Cortex of kidney (tissue), 1 donor: ENCODE results near the gene NPAS2.

Experiments
- DNase-seq: peaks from one replicate; lab custom pipeline; 2025; lab: John Stamatoyannopoulos, UW

Gene NPAS2

DNA sequence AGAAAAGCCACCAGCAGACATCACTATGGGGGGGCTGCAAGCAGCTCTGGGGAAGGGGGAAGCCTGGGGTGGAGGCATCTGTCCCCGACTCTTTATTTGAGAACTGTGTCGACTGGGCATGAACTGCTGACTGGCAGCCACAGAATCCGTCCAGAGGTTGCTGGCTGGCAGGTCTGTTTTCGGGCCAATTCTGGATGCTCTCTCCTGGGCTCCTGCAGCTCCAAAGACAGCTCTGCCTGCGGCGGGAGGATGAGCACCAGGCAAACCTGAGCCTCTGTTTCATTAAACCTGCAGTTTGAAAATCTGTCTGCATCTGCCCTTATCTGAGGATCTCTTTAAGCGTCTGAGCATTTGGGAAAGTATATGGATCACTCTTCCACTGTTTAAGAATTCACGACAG, 147.8 kb downstream of the NPAS2 start:
- no peak for DNase-seq

DNA sequence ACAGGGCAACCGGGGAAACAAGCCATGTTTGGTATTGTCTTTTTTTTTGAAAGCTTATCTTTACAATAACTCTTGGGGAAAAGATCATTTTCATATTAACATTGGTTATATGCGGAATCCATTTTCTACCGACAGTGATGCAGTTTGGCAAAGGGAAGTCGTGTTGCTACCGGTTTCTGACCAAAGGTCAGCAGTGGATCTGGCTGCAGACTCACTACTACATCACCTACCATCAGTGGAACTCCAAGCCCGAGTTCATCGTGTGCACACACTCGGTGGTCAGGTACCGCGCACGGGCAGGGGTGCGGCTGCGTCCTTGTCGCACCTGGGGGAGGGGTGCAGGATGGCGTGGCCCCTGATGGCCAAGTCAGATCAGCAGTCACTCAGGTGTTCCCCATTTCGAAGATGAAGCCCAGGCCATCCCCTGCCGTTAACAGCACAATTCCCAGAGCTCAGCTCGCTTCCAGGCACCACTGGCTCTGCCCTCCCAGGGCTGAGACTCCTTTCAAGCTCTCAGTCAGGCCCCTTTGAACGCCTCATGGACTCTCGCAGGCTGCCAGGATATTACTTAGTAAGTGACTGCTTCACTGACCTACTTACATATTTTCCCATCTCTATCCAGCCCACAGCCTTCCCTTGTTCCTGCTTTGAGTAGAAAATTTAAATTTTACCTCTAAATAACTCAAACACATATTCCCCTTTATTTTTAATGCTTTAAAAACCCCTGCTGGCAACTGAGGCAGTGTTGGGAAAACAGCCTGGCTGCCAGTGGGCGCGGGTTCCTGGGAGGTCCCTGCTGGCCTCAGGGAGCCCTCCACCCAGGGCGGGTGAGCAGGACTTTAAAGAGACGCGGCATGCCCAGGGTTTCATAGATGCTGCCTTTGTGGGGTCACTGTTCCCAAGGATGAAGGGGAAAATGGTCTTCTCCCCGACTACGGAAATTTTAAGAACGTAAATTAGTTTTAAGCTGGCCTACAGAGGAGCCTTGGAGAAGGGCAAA, 148.5 kb downstream of the NPAS2 start:
- DNase-seq: no peak

DNA sequence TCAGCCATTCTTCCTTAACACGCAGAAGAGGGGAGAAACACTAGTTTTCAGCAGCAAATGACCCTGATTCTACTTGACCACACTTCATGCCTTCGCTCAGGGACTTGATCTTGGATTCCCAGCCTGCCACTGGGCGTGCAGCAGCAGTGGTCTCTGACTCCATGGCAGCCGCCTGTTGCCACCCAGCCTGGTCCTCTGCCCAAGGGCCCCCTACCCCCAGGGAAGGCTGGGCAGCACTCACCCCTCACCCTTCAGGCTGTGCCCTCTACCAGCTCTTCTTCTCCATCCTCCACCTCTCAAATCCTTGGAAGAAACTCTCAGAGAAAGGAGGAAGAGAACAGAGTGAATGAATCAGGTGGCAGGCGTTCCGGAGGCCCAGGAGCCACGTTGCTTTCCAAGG, 150.1 kb downstream of the NPAS2 start:
- no peak for DNase-seq

DNA sequence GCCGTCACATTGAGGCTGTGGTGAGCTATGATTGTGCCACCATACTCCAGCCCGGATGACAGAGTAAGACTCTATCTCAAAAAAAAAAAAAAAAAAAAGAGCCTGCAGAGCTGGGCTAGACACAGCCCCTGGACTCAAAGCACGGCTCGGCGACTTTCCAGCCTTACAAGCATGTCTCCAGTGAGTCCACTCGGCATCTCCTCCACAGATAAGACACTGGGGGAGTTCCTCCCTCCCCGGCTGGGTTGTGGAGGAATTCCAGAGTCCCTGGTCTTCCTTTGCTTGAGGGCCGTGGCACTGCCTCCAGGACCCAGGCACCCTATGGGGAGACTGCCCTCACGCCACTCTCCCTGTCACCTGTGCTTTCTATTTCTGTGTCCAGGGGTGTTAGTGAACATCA, 151.3 kb downstream of the NPAS2 start:
- no peak for DNase-seq

DNA sequence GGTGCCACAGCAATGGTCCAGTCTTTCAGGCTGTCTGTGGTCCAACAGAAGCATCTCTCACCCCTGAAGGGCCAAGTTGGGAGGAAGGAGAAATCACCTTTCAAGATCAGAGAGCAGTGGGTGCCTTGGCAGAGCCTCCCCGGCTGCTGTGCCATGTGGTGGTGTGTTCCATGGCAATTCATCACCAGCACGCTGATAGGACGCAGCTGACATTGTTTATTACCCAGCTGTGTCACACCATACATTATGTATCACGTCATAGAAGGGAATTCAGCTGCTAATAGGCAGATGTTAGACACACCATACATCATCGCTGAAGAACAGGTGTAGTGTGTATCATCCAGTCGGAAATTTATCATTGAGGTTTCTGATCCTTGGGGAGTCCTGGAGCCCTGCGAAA, 152.5 kb downstream of the NPAS2 start:
- DNase-seq: no peak

DNA sequence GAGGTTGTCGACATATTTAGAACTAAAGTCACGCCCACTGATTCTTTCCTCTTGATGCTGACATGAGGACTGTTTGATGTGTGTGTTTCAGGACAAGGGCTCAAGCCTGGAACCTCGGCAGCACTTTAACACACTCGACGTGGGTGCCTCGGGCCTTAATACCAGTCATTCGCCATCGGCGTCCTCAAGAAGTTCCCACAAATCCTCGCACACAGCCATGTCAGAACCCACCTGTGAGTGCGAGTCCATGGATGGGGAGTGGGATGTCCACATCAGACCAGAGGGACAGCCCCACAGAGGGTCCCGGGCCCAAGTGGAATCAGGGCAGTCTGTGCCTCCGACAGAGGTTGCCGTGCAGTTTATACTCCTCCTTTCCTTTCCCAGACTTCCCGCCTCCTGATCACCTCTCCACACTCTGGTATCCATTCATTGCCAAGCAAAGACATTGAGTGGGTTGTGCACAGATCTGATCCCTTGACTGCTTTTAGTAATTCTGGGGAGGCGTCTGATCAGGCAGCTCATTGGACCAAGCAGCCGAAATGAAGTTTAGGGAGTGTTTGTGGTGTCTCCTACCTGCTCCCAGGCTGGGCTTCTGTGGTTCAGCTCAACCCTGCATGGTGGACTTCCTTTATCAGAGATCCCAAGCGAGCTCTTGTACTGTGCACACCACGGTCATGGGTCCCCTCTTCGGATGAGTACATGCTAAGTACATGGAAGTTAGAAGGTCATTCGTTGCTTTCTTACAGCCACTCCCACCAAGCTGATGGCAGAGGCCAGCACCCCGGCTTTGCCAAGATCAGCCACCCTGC, 155.0 kb downstream of the NPAS2 start:
- no peak for DNase-seq

DNA sequence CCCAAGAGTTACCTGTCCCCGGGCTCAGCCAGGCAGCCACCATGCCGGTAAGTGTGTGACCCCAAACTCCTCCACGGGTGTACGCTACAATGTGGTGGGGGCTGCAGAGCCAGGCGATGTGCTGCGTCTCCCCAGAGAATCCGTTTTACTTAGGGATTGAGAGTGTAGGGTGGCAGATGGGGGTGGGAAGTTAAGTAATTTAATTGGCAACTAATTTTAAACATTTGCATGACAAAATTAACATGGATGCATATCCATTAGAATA, 155.5 kb downstream of the NPAS2 start:
- DNase-seq: no peak

DNA sequence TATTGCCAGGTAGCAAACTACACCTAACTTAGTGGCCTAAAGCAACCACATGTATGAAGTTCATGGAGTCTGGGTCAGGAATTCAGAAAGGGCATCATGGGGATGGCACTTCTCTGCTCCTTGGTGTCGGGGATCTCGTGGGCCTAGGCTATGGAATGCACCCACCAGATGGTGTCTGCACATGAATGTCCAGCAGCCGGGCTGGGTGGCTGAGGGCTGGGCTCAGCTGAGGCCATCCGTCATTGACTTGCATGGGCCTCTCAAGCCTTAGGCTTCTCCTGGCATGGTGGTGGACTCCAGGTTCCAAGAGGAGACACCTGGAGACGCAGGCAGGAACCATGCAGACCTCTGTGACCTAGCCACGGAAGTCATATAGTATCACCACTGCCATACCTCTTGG, 156.1 kb downstream of the NPAS2 start:
- no peak for DNase-seq

DNA sequence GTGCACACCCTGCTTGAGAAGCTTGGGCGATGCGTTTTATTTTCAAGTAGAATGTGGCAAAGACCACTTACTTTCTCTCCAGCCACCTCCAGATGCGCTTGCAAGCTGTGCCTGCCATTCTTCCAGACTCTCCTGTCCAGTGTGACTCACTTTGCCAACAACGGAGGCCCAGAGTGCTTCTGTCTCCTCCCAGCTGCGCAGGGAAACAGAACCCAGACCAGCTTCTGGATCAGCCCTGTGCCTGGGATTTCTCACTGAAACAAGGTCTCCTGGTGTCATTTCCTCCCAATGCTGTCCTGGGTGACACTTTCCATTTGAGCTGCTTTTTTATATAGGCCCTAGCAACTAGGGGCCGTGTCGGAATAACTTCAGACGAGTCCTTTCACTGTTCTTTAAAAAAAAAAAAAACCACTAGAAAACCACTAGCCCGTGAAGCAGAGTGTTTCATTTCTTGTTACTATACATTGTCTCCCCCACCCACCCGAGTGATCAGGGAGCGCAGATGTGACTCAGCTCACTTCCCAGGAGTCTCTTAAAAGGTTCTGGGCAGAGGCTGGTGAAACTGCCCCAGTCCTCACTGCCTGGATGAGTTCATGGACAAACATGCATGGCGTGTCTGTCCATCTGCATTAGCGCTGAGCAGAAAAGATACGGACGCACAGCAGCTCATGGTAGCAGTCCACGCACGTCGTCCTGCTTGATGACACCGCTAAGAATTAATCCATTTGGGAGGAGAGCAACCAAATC, 156.9 kb downstream of the NPAS2 start:
- no peak for DNase-seq

DNA sequence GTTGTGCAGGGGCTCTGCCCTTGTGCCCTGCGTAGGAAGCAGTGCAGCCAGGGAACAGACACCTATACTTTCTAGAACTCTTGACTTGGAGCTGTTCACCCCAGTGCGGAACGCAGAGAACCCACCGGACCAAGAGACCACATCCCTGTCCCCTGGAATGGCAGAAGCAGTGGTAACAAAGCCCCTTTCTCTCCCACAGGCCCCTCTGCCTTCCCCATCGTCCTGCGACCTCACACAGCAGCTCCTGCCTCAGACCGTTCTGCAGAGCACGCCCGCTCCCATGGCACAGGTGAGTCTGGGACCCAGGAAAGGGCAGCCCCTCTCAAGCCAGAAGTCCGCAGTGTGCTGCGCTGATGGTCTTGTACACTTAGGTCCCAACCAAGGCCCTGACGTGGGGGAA, 157.6 kb downstream of the NPAS2 start:
- DNase-seq: no peak

DNA sequence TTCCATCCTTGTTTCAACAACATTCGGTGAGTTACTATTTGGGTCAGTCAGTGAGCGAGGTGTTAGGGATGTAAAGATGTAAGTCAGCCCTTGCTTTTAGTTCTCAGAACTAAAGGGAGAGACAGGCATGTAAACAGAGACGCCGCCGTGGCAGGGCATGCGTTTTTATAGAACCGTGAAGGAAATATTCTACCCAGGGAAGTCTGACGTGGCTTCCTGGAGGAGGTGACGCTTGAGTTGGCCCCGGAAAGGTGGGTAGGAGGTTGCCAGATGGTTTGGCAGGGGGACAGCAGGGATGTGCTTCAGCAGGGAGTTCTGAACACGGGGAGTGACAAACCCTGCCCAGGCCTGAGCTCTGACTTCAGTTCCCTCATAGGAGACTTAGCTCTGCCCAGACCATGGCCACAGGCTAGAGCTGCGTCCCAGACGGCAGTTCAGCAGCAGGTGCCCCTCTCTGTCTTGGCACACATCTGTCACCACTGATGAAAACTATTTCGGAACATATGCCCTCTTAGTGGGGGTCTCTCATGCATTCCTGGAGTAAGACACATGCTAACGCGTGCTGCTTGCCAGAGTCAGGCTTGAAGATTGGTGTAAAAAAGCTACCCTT, 158.7 kb downstream of the NPAS2 start:
- no peak for DNase-seq

DNA sequence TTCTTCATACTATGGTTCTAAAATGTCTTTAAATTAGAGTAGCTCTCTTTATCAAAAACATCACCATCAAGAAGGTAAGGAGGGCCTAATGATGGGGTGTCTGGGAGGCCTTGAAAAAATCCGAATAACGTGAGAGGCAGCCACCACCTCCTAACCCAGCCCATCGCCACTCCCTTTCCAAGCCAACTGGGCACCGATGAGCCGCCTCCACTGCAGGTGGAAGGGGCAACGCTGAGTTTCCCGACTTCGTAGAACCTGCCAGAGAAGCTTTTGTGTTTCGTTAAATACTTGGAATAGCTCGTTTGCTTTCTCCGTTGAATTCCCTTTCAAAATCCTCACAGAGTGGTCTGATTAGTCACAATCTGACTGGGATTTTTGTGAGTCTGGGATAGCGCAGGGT, 160.1 kb downstream of the NPAS2 start:
- DNase-seq: no peak

DNA sequence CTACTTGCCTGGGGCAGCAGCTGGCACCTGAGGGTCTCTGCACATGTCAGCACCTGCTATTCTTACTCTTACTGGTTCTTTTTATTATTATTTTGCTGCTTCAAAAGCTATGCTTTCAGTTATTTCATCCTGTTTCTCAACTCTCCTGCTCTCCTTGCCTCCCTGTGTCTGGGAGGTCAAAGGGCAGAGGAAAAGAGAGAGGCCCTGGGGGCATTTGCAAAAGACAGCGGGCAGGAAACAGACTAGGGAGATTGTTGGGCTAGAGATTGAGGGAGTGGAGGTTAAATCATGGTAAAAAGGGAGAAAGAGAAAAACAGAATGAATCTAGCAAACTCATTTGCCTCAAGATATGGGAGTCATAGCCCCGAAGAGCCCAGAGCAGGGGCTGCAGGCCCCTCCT, 161.1 kb downstream of the NPAS2 start:
- no peak for DNase-seq

DNA sequence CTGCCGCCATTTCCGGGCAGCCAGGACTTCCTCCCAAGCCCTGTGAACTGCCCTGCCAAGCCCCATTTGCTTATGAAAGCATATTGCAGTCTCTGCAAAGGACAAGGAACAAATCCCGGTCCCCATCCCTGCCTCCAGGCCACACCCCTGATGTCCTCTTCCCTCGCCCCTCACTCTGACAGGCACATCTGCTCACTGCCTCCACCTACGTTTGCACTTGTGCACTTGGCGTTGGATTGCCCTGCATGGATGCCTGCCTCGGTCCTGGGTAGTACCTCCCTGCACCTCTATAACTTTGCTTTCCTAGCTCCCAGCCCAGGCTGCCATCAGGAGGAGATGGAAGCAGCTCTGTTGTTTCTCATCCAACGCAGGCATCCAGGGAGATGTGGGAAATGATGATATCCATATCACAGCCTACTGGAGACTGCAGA, 162.5 kb downstream of the NPAS2 start:
- DNase-seq: no peak

DNA sequence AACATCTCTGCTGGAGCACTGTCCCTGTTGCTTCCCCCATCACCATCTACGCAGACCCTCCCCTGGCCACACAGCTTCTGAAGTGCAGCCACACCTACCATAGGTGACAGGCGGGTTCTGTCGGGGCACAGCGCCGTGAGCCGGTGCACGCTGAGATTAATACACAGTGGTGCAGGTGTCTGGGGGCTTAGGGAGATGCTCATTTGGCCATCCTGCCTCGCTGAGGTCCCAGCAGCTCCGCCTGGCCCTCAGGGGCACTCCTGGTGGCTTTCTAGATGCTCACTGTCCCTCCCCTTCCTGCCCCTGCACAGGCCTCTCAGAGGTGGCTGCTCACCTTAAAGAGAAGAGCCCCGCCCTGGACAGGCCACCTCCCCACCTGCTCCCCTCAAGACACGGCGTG, 163.3 kb downstream of the NPAS2 start:
- DNase-seq: no peak

DNA sequence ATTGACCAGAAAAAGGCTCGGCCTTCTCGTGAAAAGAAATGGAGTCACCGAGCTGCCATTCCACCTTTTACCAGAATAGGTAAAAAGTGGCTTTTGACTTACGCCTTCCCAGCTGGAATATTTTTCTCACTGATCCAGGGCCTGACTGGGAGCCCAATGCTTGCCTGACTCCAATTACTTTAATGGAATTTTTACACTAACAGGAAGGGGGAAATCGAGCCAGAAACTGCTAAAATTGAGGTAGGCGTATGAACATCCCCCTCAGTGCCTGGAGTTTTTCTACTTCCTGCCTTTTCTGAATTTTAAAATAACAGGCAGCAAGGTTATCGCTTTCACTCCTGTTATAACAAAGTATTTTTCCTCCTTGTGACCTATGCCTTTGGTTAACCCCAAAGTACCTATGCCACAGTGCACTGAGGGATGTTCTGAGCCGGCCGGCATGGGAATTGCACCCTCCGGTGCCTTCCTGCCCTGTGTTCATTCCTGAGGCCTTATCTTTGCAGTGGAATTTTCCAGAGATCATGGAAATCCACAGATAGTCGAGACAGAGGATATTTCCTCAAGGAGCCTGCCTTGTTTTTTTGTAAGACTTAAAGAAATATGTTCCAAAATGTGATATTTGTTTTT, 163.9 kb downstream of the NPAS2 start:
- DNase-seq: no peak

DNA sequence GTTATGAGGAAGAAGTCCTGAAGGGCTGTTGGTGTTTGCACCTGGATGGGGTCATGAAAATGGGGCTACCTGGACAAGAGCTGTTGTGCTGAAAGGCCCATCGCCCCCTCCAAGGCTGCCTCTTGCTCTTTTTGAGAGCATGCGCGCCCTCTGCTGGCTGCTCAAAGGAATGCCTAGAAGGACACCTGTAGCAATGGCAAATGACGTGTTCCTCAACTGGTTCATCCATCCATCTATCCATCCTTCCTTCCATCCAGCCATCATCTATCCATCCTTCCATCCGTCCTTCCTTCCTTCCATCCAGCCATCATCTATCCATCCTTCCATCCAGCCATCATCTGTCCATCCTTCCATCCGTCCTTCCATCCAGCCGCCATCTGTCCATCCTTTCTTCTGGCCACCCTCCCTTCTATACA, 165.0 kb downstream of the NPAS2 start:
- no peak for DNase-seq

DNA sequence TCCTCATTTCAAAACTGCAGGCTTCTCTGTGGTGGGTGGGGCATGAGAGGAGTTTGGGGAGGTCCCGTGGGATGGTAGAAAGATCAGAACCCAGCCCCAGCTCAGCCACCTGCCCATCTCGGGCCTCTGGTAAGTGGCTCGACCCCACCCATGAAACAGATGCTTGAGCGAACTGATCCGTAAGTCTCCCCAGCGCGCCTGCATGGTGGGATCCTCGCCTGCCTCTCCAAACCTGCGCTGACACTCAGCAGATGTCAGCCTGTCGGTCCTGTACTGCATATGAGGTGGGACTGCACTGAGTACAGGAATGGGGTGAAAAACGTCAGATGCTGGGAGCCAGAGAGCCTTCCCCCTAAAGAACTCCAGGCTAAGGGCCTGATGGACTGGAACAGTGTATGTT, 166.2 kb downstream of the NPAS2 start:
- no peak for DNase-seq

DNA sequence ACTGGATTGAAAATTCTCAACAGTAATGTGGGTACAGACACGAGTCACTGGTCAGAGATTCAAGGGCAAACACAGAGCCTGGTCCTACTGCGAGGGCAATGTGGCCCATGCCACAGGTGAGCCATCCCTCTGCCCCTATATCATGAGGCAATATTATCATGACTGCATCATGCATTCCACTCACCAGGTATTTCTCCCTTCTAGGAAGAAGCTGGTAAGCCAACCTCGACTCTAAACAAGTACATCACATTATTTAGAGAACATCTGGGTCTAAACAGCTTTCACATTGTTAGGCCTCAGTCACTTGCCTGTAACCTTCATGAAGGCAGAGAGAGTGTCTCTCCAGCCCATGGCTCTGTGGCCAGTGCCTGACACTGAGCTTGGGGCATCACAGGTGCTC, 167.6 kb downstream of the NPAS2 start:
- DNase-seq: no peak

DNA sequence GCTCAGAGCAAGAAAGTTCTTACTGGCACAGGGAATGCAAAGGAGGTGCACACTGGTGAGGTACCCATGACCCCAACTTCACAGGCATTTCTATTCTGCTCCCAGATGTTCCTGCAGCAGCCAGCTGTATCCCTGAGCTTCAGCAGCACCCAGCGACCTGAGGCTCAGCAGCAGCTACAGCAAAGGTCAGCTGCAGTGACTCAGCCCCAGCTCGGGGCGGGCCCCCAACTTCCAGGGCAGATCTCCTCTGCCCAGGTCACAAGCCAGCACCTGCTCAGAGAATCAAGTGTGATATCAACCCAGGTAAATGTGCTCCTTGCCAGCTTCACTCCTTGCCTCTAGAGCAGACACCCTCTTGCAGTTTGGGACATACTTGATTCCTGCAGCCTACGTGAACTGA, 168.0 kb downstream of the NPAS2 start:
- no peak for DNase-seq

DNA sequence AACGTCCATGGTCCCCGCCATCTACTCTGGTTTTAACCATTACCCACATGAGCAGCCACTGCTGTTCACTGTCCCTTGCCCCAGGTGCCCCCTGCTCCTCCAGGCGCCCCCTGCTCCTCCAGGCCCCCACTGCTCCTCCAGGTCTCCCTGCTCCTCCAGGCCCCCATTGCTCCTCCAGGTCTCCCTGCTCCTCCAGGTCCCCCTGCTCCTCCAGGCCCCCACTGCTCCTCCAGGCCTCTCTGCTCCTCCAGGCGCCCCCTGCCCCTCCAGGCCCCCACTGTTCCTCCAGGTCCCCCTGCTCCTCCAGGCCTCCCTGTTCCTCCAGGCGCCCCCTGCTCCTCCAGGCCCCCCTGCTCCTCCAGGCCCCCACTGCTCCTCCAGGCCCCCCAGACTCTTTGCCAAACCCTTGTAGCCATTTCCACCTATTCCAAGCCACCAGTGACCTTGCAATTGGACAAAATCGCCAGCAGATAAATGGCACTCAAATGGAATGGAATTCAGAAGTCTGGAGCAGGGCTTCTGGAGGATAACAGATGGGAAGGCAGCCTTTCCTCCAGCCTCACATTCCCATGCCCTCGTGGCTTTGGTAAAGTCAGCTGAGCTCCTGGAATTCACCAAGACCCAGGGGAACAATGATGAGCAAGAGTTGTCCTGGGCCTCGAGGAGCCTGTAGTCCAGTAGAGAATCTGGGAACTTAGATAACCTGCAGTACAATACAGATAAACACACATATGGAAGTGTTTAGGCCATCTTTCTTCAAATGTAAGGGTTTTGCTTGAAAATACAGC, 168.9 kb downstream of the NPAS2 start:
- DNase-seq: no peak
